Neural crest cell (in vitro differentiated cells): ENCODE data around the gene ORAI3. TPM values are rescaled to one million over a fixed set of nuclear protein-coding genes. Genes with fewer than 3 reads are reported as not detected.

Experiments
- DNase-seq: peaks from one replicate; pipeline ENCODE4 v3.0.0; 2021; ENCODE audit warnings: low read depth, mixed read lengths, low spot score
- H3K27ac Mint-ChIP-seq: one replicate; pipeline ENCODE4 v1.8.0; 2021; ENCODE audit warnings: mild to moderate bottlenecking, mixed read lengths; ENCODE audit not compliant: unreplicated experiment
- H3K27me3 Mint-ChIP-seq: 2 replicates; pipeline ENCODE4 v1.8.0; 2021; ENCODE audit warnings: low read depth, mild to moderate bottlenecking, mixed read lengths
- H3K36me3 Mint-ChIP-seq: 2 replicates; pipeline ENCODE4 v1.8.0; 2021; ENCODE audit warnings: low read depth, mild to moderate bottlenecking, mixed read lengths
- H3K4me1 Mint-ChIP-seq: 2 replicates; pipeline ENCODE4 v1.8.0; 2021; ENCODE audit warnings: mixed read lengths
- H3K4me3 Mint-ChIP-seq: one replicate; pipeline ENCODE4 v1.8.0; 2021; ENCODE audit warnings: mild to moderate bottlenecking, mixed read lengths
- H3K9me3 Mint-ChIP-seq: 2 replicates; pipeline ENCODE4 v1.8.0; 2021; ENCODE audit warnings: mixed read lengths
- total RNA-seq: library from RNA; stranded (reverse); gene quantifications from 2 replicates; pipeline ENCODE4 v1.2.1, GENCODE V29; 2021
- TF ChIP-seq, protein P1 (sequence below): fragments of 200-600 bp; sonication (generic); conservative IDR thresholded peaks from 2 replicates; pipeline ENCODE4 v1.5.0; 2021; ENCODE audit warnings: antibody characterized with exemption, mild to moderate bottlenecking

Gene ORAI3
- total RNA-seq, 1 donor from 2014 or later = 7.7 TPM

DNA sequence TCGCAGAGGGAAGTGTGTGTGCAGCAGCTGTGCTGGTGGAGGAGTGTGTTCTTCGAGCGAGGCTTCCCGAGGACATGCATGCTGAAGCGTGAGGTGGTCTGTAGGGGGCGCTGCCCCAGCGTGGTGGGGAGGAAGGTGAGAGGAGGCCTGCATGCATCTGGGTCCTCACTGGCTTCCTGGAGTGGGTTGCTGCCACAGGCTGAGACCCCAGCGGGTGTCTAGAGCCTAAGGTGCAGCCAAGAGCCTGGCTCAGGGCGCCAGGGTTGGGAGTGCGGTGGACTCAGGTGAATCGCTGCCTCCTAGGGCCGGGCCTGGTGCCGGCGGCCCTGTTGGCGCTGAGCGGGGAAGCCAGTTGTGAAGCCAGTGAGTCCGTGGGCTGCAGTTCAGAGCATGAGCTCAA is 28.6 kb downstream of the ORAI3 start:
- Mint-ChIP-seq H3K27ac (no peak overlapping the region), H3K4me3 (no peak overlapping the region), H3K9me3 (no peaks in the 10 kb centered on the region), H3K4me1 (no peaks in the 10 kb centered on the region), H3K27me3 (no peaks in the 10 kb centered on the region), H3K36me3 (peaks cover 16% of the 10 kb centered on the region)
- TF ChIP-seq, protein P1, sequence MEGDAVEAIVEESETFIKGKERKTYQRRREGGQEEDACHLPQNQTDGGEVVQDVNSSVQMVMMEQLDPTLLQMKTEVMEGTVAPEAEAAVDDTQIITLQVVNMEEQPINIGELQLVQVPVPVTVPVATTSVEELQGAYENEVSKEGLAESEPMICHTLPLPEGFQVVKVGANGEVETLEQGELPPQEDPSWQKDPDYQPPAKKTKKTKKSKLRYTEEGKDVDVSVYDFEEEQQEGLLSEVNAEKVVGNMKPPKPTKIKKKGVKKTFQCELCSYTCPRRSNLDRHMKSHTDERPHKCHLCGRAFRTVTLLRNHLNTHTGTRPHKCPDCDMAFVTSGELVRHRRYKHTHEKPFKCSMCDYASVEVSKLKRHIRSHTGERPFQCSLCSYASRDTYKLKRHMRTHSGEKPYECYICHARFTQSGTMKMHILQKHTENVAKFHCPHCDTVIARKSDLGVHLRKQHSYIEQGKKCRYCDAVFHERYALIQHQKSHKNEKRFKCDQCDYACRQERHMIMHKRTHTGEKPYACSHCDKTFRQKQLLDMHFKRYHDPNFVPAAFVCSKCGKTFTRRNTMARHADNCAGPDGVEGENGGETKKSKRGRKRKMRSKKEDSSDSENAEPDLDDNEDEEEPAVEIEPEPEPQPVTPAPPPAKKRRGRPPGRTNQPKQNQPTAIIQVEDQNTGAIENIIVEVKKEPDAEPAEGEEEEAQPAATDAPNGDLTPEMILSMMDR = peak; percentile 45
- DNase-seq = no peak

DNA sequence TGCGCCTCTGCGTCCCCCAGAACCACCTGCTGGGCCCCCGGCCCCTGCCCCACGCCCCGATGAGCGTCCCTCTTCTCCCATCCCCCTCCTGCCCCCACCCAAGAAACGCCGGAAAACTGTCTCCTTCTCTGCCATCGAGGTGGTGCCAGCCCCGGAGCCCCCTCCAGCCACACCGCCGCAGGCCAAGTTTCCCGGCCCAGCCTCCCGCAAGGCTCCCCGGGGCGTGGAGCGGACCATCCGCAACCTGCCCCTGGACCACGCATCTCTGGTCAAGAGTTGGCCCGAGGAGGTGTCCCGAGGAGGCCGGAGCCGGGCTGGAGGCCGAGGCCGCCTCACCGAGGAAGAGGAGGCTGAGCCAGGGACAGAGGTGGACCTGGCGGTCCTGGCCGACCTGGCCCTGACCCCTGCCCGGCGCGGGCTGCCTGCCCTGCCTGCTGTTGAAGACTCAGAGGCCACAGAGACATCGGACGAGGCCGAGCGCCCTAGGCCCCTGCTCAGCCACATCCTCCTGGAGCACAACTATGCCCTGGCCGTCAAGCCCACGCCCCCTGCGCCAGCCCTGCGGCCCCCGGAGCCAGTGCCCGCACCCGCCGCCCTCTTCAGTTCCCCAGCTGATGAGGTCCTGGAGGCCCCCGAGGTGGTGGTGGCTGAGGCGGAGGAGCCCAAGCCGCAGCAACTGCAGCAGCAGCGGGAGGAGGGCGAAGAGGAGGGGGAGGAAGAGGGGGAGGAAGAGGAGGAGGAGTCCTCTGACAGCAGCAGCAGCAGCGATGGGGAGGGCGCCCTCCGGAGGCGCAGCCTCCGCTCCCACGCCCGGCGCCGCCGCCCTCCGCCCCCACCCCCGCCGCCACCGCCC is 30.5 kb downstream of the ORAI3 start:
- no peak for DNase-seq
- Mint-ChIP-seq H3K4me1 (no peaks in the 10 kb centered on the region), H3K9me3 (no peaks in the 10 kb centered on the region), H3K4me3 (no peak overlapping the region), H3K36me3 (peaks cover 15% of the 10 kb centered on the region), H3K27ac (no peak overlapping the region), H3K27me3 (no peaks in the 10 kb centered on the region)
- TF ChIP-seq, protein P1 = no peak

DNA sequence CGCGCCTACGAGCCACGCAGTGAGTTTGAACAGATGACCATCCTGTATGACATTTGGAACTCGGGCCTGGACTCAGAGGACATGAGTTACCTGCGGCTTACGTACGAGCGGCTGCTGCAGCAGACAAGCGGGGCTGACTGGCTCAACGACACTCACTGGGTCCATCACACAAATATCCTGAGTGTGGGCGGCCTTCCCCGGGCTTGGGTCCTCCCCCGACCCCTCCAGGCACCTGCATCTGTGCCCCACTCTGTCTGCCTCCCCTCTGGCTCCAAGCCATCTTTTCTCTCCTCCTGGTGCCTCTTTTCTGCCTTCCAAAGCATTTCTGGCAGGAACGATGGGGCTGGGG is 31.1 kb downstream of the ORAI3 start:
- Mint-ChIP-seq H3K27ac (no peak overlapping the region), H3K36me3 (peaks cover 15% of the 10 kb centered on the region), H3K4me1 (no peaks in the 10 kb centered on the region), H3K27me3 (no peaks in the 10 kb centered on the region), H3K4me3 (no peak overlapping the region), H3K9me3 (no peaks in the 10 kb centered on the region)
- TF ChIP-seq, protein P1 = no peak
- DNase-seq = no peak

DNA sequence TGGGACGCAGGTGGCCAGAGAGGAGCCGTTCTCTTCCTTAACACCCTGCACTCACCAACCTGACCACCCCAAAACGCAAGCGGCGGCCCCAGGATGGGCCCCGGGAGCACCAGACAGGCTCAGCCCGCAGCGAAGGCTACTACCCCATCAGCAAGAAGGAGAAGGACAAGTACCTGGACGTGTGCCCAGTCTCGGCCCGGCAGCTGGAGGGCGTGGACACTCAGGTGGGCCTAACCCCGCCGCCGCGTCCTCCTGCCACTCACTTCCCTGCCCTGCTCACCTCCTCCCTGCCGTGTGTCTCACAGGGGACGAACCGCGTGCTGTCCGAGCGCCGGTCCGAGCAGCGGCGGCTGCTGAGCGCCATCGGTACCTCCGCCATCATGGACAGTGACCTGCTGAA is 31.6 kb downstream of the ORAI3 start:
- Mint-ChIP-seq H3K4me3 (no peak overlapping the region), H3K9me3 (no peaks in the 10 kb centered on the region), H3K27ac (no peak overlapping the region), H3K27me3 (no peaks in the 10 kb centered on the region), H3K36me3 (peaks cover 15% of the 10 kb centered on the region), H3K4me1 (no peaks in the 10 kb centered on the region)
- no peak for DNase-seq
- TF ChIP-seq, protein P1 = no peak

DNA sequence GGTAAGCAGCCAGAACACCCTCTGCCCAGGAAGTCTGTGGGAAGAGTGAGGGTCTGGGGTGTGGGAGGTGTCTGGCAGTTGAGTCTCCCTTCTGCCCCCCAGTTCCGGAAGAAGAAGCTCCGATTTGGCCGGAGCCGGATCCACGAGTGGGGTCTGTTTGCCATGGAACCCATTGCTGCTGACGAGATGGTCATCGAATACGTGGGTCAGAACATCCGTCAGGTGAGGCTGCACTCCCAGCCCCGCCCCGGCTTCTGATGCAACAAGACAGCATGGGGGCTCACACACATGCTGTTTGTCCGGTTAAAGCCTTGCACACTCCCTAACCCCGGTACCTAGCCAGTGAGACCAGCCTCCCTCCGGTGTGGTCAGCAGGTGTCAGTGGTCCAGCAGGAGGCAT is 32.1 kb downstream of the ORAI3 start:
- DNase-seq = no peak
- Mint-ChIP-seq H3K4me1 (no peaks in the 10 kb centered on the region), H3K4me3 (no peak overlapping the region), H3K27ac (no peak overlapping the region), H3K9me3 (no peaks in the 10 kb centered on the region), H3K27me3 (no peaks in the 10 kb centered on the region), H3K36me3 (peaks cover 12% of the 10 kb centered on the region)
- TF ChIP-seq, protein P1 = no peak
